Tibial artery (tissue), 4 donors: ENCODE results near the gene BICDL2.

ENCODE experiments used
- DNase-seq, 2 donors: peaks; one replicate each; pipeline ENCODE4 v3.0.0-alpha.2; 2019
- H3K27ac ChIP-seq, 2 donors: fragments of 200-600 bp; sonication (generic) in 1 of 2; 1 replicate in 1 of 2; 2 replicates in 1 of 2; pipeline ENCODE4 v1.5.1; 2018 to 2019; ENCODE audit warnings: mild to moderate bottlenecking in 1 of 2
- H3K27me3 ChIP-seq, 2 donors: fragments of 200-600 bp; sonication (generic) in 1 of 2; one replicate each; pipeline versions ENCODE4 v1.5.1 to v1.6.0; 2016 to 2019
- H3K36me3 ChIP-seq, 3 donors: fragments of 200-600 bp; sonication (generic) in 2 of 3; one replicate each; pipeline ENCODE4 v1.5.1; 2016 to 2019; ENCODE audit warnings: mild to moderate bottlenecking in 2 of 3
- H3K4me1 ChIP-seq, 4 donors: fragments of 200-600 bp; sonication (generic) in 2 of 4; 1 replicate in 3 of 4; 2 replicates in 1 of 4; pipeline ENCODE4 v1.5.1; 2016 to 2019
- H3K4me3 ChIP-seq, 2 donors: fragments of 200-600 bp; sonication (generic) in 1 of 2; 1 replicate in 1 of 2; 2 replicates in 1 of 2; pipeline ENCODE4 v1.5.1; 2018 to 2019; ENCODE audit warnings: mild to moderate bottlenecking in 2 of 2
- H3K9me3 ChIP-seq, 3 donors: fragments of 200-600 bp; sonication (generic) in 1 of 3; one replicate each; pipeline ENCODE4 v1.5.1; 2016 to 2019
- intact Hi-C: fragments of 100-400 bp; cut with DNase I; formaldehyde crosslinking; loops from one replicate; pipeline ENCODE4 v1.15.0; 2023; ENCODE audit warnings: low total_unique reads
- TF ChIP-seq, protein P1 (sequence below), 2 experiments: fragments of 200-600 bp in 1 of 2; fragments of 450-650 bp in 1 of 2; IDR thresholded peaks; one replicate each; pipeline ENCODE4 v1.5.1; 2017 to 2019; ENCODE audit warnings: antibody characterized with exemption in 2 of 2, mild to moderate bottlenecking in 1 of 2, moderate library complexity in 1 of 2

BICDL2 gene

DNA sequence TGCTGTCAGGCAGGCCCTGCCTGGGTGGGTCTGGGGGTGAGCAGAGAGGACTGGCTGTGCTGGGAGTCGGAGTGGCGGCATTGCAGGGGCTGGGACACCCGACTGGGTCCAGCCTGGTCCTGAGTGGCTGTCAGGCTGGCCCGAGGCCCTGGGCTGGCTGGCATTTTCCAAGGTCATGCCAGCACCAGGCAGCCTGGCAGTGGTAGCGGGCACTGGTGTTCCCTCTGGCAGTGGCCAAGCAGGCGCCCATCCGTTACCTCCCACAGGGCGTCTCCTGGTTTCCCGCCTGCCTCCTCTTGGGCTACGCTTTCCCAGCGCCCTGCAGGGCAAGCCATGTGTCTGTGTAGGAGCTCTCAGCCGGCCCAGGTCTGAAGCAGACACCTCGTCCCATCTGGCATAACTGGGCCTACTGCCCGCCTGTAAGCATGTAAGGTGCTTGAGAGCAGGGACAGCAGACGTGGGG lies 50.8 kb downstream of the BICDL2 start:
- H3K4me3 ChIP-seq = no peak overlapping the region
- H3K27ac ChIP-seq = peak overlapping the region in 1 of 2 donors; percentile 53
- no peaks in the 10 kb centered on the region for H3K9me3 ChIP-seq
- intact Hi-C loops = no loop called here
- H3K27me3 ChIP-seq = peaks cover 0 to 35% of the 10 kb centered on the region in 2 donors
- no peaks in the 10 kb centered on the region for H3K36me3 ChIP-seq
- TF ChIP-seq, protein P1, sequence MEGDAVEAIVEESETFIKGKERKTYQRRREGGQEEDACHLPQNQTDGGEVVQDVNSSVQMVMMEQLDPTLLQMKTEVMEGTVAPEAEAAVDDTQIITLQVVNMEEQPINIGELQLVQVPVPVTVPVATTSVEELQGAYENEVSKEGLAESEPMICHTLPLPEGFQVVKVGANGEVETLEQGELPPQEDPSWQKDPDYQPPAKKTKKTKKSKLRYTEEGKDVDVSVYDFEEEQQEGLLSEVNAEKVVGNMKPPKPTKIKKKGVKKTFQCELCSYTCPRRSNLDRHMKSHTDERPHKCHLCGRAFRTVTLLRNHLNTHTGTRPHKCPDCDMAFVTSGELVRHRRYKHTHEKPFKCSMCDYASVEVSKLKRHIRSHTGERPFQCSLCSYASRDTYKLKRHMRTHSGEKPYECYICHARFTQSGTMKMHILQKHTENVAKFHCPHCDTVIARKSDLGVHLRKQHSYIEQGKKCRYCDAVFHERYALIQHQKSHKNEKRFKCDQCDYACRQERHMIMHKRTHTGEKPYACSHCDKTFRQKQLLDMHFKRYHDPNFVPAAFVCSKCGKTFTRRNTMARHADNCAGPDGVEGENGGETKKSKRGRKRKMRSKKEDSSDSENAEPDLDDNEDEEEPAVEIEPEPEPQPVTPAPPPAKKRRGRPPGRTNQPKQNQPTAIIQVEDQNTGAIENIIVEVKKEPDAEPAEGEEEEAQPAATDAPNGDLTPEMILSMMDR (IDR thresholded peaks at IDR 0.05) = no peak
- H3K4me1 ChIP-seq = peaks cover 0 to 36% (median 27%) of the 10 kb centered on the region in 4 donors
- peak in 1 of 2 donors; percentile 80 for DNase-seq

DNA sequence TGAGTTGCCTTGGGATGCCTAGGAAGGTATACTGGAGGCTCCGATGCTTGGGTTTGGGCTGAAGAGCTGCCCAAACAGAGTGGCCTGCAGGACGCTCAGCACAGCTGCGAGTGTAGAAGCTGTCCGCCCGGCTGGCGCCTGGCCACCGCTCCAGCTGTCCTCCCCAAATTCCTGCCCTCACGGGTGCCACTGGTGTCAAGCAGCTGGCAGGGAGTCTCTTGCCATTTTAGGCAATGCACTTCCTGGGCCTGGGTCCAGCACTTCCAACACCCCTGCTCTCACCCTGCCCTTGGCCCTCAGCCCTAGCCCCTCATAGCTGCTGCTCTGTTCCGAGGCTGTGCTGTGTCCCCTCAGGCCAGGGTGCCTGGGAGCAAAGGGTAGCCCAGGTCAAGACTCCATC lies 51.3 kb downstream of the BICDL2 start:
- Histone ChIP-seq H3K36me3 (no peaks in the 10 kb centered on the region), H3K27ac (peak overlapping the region in 1 of 2 donors; percentile 53), H3K4me1 (peaks cover 0 to 39% (median 29%) of the 10 kb centered on the region in 4 donors), H3K4me3 (no peak overlapping the region), H3K9me3 (no peaks in the 10 kb centered on the region), H3K27me3 (peaks cover 0 to 32% of the 10 kb centered on the region in 2 donors)
- TF ChIP-seq, protein P1 (IDR thresholded peaks at IDR 0.05) = no peak
- intact Hi-C loops = no loop called here
- no peak for DNase-seq

GRCh38 chr16:2983706-2984136 lies 53.0 kb downstream of the BICDL2 start:
- H3K9me3 ChIP-seq = no peaks in the 10 kb centered on the region
- peak overlapping the region; percentile 9 to 15 for H3K4me3 ChIP-seq
- H3K36me3 ChIP-seq = no peaks in the 10 kb centered on the region
- TF ChIP-seq, protein P1 (IDR thresholded peaks at IDR 0.05) = peak; percentile 87 to 97
- peaks cover 0 to 27% of the 10 kb centered on the region in 2 donors for H3K27me3 ChIP-seq
- peaks cover 0 to 48% (median 38%) of the 10 kb centered on the region in 4 donors for H3K4me1 ChIP-seq
- intact Hi-C loops = no loop called here
- DNase-seq = peak; percentile 78 to 90
- no peak overlapping the region for H3K27ac ChIP-seq

- Histone ChIP-seq H3K36me3 (no peaks in the 10 kb centered on the region), H3K9me3 (no peaks in the 10 kb centered on the region), H3K4me1 (peaks cover 0 to 48% (median 38%) of the 10 kb centered on the region in 4 donors), H3K27me3 (peaks cover 0 to 26% of the 10 kb centered on the region in 2 donors), H3K27ac (no peak overlapping the region), H3K4me3 (no peak overlapping the region)
- DNase-seq = no peak
- intact Hi-C loops = no loop called here
- TF ChIP-seq, protein P1 (IDR thresholded peaks at IDR 0.05) = no peak
Observed at GRCh38 chr16:2982402-2982801, 54.3 kb downstream of the BICDL2 start.

DNA sequence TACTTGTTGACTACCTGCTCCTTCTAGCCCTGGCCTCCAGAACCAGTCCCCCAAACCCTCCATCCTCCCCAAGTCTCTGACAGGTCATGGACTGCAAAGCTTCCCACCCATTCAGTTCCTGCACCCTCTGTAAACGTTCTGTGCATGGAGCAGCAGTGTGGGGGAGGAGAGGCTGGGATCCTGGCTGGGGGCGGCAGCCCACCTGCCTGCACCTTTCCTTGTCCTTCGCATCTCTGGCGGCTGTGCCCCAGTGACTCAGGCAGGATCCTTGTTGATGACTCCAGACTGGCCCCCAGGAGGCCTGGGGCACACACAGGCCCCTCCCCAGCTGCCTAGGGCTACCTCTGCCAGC lies 54.9 kb downstream of the BICDL2 start:
- Histone ChIP-seq H3K36me3 (no peaks in the 10 kb centered on the region), H3K4me1 (peaks cover 0 to 48% (median 38%) of the 10 kb centered on the region in 4 donors), H3K4me3 (no peak overlapping the region), H3K9me3 (no peaks in the 10 kb centered on the region), H3K27ac (no peak overlapping the region), H3K27me3 (peaks cover 0 to 22% of the 10 kb centered on the region in 2 donors)
- intact Hi-C loops = no loop called here
- no peak for DNase-seq
- TF ChIP-seq, protein P1 (IDR thresholded peaks at IDR 0.05) = no peak
